Measurements from ENCODE around the gene SBK1.
A peak's percentile ranks its signal among the peaks of the same experiment; 100 is the strongest.
"Not testable (repeated sequence)": the region's sequence is repeated elsewhere in the genome, so short reads cannot be mapped to it uniquely, and the experiment has no call there.

SBK1 gene

DNA sequence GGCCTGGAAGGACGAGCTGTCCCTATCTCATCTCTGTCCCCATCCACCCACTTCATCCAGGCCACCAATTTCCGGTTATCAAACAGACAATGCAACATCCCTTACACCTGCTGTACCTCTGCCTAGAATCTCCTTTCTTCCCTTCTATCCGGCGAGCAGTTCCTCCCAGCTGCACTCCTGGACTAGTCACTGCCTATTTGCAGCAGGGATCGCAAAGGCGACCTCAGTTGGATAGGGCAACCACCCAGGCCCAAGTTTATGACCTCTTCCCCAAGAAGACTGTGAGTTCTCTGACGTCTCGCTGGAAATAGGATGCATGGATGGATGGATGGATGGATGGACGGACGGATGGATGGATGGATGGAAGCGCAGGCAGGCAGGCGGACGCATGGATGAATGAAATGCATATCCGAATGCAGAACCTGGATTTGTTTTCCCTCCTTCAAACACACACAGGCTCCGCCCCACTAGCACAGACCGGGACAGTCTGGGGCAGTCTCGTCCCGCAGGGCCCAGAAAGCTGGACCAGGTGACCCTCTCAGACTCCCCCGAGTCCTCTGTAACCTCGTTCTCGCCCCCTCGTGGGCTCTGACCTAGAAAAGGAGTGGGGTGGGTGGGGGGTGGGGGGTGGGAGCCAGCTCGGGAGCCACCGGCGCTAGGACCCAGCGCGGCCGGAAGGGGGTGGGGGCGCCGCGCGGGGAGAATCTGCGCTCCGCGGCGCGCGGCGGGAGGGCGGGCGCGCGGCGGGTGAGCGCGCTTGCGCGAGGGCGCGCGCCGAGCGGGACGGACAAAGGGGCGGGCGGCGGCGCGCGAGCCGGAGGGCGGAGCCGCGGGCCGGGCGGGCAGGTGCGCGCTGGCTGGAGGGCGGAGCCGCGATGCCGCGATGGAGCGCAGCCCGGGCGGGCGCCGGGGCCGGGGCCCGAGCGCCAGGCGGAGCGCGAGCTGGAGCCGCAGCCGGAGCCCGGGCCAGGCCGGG lies at the start of gene SBK1:
Gene SBK1, plus strand, starts transcription at position 875 of the 976 bp plus-strand sequence. CDS start 24,867 bp downstream, outside the sequence.
- H3K9me3 Mint-ChIP-seq = no peaks in the 10 kb centered on the region
- ATAC-seq (replicated peaks) (peak; percentile 96 to 97), DNase-seq (peak; percentile 72)
- peak within 1 kb of the TSS; percentile 68 for H3K27ac Mint-ChIP-seq
- H3K27me3 Mint-ChIP-seq = peaks cover 22 to 24% of the 10 kb centered on the region in 2 donors
- H3K4me1 Mint-ChIP-seq = peaks cover 5 to 16% of the 10 kb centered on the region in 2 donors
- H3K36me3 Mint-ChIP-seq = no peaks in the 10 kb centered on the region
- peak within 1 kb of the TSS; percentile 79 to 85 for H3K4me3 Mint-ChIP-seq

DNA sequence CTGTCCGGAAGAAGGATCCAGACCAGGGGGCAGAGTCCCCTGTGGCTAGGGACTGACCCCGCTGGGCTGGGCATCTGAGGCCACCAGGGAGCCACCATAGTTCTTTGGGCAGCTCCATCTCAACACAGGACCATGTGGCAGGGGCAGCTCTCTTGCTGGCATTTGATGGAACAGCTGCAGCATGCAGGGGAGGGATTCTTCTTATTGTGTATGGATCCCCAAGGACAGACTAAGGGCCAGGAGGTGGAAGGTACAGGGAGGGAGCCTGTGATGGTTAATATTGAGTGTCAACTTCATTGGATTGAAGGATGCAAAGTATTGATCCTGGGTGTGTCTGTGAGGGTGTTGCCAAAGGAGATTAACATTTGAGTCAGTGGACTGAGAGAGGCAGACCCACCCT lies 42.8 kb upstream of the SBK1 start:
- not testable (repeated sequence) for H3K27ac Mint-ChIP-seq

DNA sequence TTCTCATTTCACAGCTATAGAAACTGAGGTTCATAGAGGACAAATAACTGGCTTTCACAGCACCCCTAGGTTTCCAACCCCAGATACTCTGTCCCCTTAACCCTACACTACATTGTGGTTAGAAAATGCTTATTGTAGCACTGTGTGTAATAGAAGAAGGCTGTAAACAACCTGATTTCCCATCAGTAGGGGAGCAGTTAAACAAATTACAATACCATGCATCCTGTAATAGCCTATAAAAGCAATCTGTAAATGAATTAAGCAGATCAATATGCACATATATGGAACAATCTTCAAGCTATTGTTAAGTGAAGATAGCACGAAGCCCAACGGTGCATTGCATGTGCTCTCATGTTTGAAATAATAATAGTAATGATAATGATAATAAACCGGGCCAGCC lies 41.3 kb upstream of the SBK1 start:
- Mint-ChIP-seq H3K27me3 (peaks cover 7 to 8% of the 10 kb centered on the region in 2 donors), H3K36me3 (no peaks in the 10 kb centered on the region), H3K4me1 (no peaks in the 10 kb centered on the region), H3K9me3 (peaks cover 3 to 11% of the 10 kb centered on the region in 2 donors), H3K4me3 (no peak overlapping the region), H3K27ac (no peak overlapping the region)
- DNase-seq (no peak), ATAC-seq (replicated peaks) (no peak)

More for the DNA sequence above, 42.8 kb upstream of the SBK1 start:
- peaks cover 3 to 11% of the 10 kb centered on the region in 2 donors for H3K9me3 Mint-ChIP-seq
- ATAC-seq (replicated peaks); H3K4me3 Mint-ChIP-seq; H3K36me3 Mint-ChIP-seq; DNase-seq; H3K4me1 Mint-ChIP-seq; H3K27me3 Mint-ChIP-seq: not testable (repeated sequence)

DNA sequence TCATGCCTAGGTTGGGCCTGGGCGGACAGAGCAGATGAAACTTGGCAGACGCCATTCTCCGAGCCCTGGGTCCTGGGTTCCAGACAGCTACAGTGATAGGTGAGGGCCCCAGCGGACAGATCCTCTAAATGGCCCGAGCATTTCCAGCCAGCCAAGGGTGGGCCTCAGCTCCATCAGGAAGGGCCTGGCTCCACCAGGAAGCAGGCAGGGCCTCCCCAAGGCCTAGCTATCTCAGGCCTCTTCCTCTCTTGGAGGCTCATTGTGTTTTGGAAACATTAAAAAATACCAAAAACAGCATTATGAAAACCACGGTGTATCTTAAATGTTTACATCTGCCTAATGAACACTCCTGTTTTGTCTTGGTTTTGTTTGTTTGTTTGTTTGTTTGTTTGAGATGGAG lies 38.2 kb upstream of the SBK1 start:
- Mint-ChIP-seq H3K36me3 (no peaks in the 10 kb centered on the region), H3K27ac (no peak overlapping the region), H3K4me3 (no peak overlapping the region)

DNA sequence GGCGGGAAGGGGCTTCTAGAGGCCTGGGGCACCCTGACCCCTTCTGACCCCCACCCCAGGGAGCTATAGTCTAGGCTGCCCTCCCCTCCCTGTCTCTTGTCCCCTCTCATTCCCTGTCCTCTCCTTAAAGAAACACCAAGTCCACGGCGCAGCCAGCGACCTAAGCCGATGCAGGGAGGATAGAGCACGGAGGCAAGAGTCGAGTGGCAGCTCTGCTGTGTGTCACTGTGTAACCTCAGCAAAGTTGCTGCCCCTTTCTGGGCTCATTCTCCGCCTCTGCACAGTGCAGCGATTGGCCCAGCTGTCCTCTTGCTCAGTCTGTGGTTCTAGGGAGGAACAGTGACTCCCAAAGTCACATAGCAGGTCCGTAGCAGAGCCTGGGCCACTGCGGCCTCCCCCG lies 36.5 kb upstream of the SBK1 start:
- ATAC-seq (replicated peaks) = no peak
- Mint-ChIP-seq H3K27ac (no peak overlapping the region), H3K36me3 (no peaks in the 10 kb centered on the region), H3K4me3 (no peak overlapping the region), H3K27me3 (peaks cover 23 to 34% of the 10 kb centered on the region in 2 donors), H3K9me3 (peaks cover 3 to 11% of the 10 kb centered on the region in 2 donors), H3K4me1 (no peaks in the 10 kb centered on the region)
- no peak for DNase-seq

More for the DNA sequence above, 38.2 kb upstream of the SBK1 start:
- ATAC-seq (replicated peaks) (no peak), DNase-seq (no peak)
- peaks cover 16 to 22% of the 10 kb centered on the region in 2 donors for H3K27me3 Mint-ChIP-seq
- peaks cover 3 to 11% of the 10 kb centered on the region in 2 donors for H3K9me3 Mint-ChIP-seq
- no peaks in the 10 kb centered on the region for H3K4me1 Mint-ChIP-seq

DNA sequence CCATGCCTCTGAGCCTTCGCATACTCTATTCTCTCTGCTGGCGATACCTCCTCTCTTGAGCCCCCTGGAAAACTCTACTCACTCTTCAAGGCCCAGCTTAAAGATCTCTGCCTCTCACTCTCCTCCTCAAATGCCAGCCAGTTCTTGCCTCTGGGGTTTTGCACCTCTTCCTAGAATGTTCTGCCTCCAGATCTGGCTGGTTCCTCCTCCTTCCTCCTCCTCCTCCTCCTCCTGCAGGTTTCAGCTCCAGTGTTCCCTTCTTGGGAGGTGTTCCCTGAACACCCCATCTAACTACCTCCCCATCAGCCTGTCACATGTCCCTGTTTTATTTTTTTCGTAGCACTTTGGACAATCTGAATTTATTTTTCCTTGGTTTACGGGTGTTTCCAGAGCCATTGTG lies 35.1 kb upstream of the SBK1 start:
- no peak overlapping the region for H3K4me3 Mint-ChIP-seq
- ATAC-seq (replicated peaks) (no peak), DNase-seq (no peak)
- no peak overlapping the region for H3K27ac Mint-ChIP-seq
- H3K27me3 Mint-ChIP-seq = peaks cover 19 to 34% of the 10 kb centered on the region in 2 donors
- H3K4me1 Mint-ChIP-seq = no peaks in the 10 kb centered on the region
- peaks cover 3 to 8% of the 10 kb centered on the region in 2 donors for H3K9me3 Mint-ChIP-seq
- H3K36me3 Mint-ChIP-seq = no peaks in the 10 kb centered on the region

DNA sequence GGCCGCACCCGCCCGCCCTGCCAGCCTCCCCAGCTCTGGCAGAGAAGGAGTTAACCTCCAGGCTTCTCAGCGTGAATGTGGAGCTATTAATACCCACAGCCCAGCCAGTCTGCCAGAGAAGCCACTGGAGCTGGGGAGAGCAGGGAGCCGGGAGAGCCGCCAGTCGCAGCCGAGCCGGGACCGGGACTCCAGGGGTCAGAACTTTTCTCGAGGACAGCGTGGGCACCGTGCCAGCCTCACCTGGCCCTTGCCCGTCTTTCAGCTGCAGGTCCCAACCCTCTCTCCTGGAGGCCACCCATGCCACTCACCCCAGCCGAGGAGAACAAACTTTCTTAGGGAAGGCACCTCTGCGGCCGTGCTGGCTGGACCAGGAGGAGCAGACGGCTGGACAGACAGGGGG lies 33.8 kb upstream of the SBK1 start:
- no peaks in the 10 kb centered on the region for H3K4me1 Mint-ChIP-seq
- H3K4me3 Mint-ChIP-seq = no peak overlapping the region
- no peak overlapping the region for H3K27ac Mint-ChIP-seq
- H3K36me3 Mint-ChIP-seq = no peaks in the 10 kb centered on the region
- DNase-seq (no peak), ATAC-seq (replicated peaks) (no peak)
- H3K27me3 Mint-ChIP-seq = peaks cover 23 to 34% of the 10 kb centered on the region in 2 donors
- H3K9me3 Mint-ChIP-seq = no peaks in the 10 kb centered on the region

DNA sequence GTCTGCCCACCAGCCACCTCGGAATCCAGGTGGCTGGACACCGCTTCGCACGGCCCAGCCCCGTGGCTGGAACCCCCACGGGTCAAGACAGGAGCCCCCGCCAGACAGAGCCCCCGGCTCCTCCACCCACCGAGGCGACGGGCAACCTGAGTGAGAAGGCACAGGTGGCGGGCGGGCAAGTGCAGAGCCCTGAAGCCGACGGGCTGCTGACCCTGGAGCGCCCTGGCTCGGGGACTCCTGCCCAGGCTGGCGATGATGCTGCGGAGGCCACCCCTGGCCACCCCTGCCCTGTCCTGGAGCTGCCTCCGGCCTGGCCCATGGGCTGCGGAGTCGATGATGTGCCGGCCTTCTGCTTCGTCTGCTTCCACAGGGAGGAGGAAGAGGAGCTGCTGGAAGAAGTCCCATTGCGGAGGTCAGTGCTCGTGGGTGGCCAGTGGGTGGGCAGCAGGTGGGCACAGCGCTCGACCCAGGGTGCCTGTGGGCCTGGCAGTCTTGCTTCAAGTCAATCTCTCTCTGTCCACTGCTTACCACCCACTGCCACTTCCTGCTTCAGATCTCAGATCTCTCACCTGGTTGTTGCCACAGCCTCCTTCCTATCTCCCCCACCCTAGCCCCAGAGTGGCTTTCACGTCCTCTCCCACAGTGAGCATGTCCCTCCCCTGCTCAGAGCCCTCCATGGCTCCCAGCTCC lies 33.1 kb upstream of the SBK1 start:
- no peak overlapping the region for H3K27ac Mint-ChIP-seq
- no peak overlapping the region for H3K4me3 Mint-ChIP-seq

DNA sequence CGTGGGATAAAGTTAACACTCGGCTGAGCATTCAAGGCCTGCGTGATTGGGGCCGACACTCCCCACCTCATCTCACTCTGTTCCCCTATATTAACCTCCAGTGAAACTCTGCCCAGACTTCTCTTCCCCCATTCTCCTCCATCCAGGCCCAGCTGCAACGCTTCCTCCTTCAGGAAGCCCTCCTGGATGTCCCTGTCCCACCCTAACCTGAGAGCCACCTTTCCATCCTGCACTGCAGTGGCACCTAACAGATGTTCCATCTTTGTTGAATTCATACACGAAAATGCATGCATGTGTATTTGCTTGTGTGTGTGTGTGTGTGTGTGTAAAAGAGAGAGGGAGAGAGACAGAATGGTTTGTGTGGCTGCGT lies 32.6 kb upstream of the SBK1 start:
- H3K27me3 Mint-ChIP-seq = peaks cover 33 to 45% of the 10 kb centered on the region in 2 donors
- no peak overlapping the region for H3K4me3 Mint-ChIP-seq
- DNase-seq = no peak
- H3K36me3 Mint-ChIP-seq = no peaks in the 10 kb centered on the region
- no peak for ATAC-seq (replicated peaks)
- H3K27ac Mint-ChIP-seq = no peak overlapping the region
- no peaks in the 10 kb centered on the region for H3K9me3 Mint-ChIP-seq
- H3K4me1 Mint-ChIP-seq = peaks cover 0 to 2% of the 10 kb centered on the region in 2 donors

More for the DNA sequence above, 33.1 kb upstream of the SBK1 start:
- Mint-ChIP-seq H3K36me3 (no peaks in the 10 kb centered on the region), H3K4me1 (no peaks in the 10 kb centered on the region), H3K9me3 (no peaks in the 10 kb centered on the region), H3K27me3 (peaks cover 28 to 39% of the 10 kb centered on the region in 2 donors)
- ATAC-seq (replicated peaks) (no peak), DNase-seq (no peak)

DNA sequence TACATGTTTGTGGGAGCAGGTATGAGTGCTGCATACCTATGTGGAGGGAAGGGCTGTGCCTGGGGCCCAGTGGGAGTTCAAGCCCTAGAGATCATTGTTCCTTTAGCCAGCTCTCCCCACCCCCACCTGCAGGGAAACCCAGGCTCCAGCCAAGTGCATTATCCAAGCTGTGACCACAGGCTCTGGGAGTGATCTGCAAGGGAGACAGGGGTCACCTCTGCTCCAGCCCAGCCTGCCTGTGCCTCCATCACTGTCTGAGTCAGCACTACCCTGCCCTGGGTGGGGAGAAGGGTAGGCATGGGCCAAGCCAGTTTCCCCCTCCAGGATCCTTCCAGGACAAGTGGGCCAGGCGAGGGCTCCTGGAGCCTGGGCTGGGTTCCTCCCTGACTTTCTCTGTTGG lies 32.1 kb upstream of the SBK1 start:
- H3K27ac Mint-ChIP-seq = no peak overlapping the region
- H3K27me3 Mint-ChIP-seq = peaks cover 36 to 46% of the 10 kb centered on the region in 2 donors
- H3K4me3 Mint-ChIP-seq = no peak overlapping the region
- H3K36me3 Mint-ChIP-seq = no peaks in the 10 kb centered on the region
- H3K9me3 Mint-ChIP-seq = no peaks in the 10 kb centered on the region
- ATAC-seq (replicated peaks) (no peak), DNase-seq (no peak)
- H3K4me1 Mint-ChIP-seq = peaks cover 0 to 2% of the 10 kb centered on the region in 2 donors

DNA sequence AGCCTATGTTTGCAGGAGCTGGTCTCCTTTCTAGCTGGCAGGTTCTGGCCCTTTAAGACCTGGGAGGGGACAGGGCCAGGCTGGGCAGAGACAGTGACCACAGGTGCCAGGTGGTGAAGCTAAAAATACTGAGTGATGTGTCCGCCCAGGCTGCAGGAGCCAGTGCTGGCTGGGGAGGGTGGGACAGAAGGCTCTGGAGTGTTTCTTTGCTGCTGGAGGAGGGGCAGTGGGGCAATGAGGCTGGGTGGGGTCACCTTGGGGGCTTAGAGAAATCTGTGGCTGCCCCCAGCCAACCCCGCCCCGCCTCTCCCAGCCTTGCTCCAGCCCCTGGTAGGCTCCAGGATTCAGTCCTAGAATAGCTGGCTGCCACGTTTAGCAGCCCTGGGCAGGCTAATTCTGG lies 30.4 kb upstream of the SBK1 start:
- ATAC-seq (replicated peaks) = no peak
- Mint-ChIP-seq H3K4me1 (peaks cover 0 to 2% of the 10 kb centered on the region in 2 donors), H3K27ac (no peak overlapping the region), H3K36me3 (no peaks in the 10 kb centered on the region), H3K9me3 (no peaks in the 10 kb centered on the region), H3K4me3 (no peak overlapping the region), H3K27me3 (peaks cover 36 to 44% of the 10 kb centered on the region in 2 donors)
- DNase-seq = no peak

DNA sequence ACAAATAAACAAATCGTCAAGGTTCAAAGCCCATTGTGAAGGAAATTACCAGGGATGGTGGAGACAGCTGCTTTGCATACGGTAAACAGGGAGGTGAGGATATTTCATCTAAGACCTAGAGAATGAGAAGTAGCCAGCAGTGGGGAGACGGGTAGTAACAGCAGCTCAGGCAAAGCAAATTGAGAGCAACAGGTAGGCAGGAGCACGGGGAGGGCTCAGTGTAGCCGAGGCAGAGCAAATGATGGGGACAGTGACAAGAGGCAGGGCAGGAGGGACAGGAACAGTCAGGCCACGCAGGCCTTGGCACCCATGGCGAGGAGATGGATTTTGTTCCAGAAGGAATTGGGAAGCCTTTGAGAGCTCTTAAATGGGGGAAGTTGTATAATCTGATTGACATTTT lies 29.0 kb upstream of the SBK1 start:
- H3K27me3 Mint-ChIP-seq = peaks cover 26 to 32% of the 10 kb centered on the region in 2 donors
- H3K27ac Mint-ChIP-seq = no peak overlapping the region

DNA sequence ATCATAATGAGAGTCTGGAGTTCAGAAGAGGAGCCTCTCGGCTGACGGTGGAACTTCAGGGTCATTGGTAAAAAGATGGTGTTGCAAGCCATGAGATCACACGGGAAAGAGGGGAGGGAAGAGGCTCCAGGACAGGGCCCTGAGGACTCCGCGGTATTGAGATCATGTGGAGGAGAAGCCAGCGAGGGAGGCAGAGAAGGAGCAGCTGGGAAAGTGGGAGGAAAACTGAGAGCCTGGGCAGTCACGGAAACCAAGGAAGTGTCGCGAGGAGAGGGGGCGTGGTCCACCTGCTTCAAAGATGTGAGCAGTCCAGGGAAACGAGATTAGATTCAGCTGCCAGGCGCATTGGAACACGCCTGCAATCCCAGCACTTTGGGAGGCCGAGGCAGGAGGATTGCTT lies 27.7 kb upstream of the SBK1 start:
- no peak for ATAC-seq (replicated peaks)
- DNase-seq = no peak
- no peak overlapping the region for H3K4me3 Mint-ChIP-seq

More for the DNA sequence above, 29.0 kb upstream of the SBK1 start:
- ATAC-seq (replicated peaks) = no peak
- Mint-ChIP-seq H3K4me3 (no peak overlapping the region), H3K4me1 (peaks cover 0 to 2% of the 10 kb centered on the region in 2 donors), H3K36me3 (no peaks in the 10 kb centered on the region), H3K9me3 (no peaks in the 10 kb centered on the region)
- no peak for DNase-seq

DNA sequence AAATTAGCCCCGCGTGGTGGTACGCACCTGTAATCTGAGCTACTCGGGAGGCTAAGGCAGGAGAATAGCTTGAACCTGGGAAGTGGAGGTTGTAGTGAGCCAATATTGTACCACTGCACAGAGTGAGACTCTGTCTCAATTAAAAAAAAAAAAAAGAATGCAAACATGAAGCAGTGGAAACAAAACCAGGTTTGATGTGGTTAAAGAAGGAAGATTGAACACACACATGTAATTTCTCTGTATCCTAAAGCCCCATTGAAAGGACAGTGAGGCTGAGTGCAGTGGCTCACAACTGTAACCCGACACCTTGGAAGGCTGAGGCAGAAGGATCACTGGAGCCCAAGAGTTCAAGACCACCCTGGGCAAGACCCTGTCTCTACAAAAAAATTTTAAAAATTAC lies 26.5 kb upstream of the SBK1 start:
- H3K4me1 Mint-ChIP-seq = peaks cover 0 to 3% of the 10 kb centered on the region in 2 donors
- no peak for DNase-seq

More for the DNA sequence above, 27.7 kb upstream of the SBK1 start:
- H3K4me1 Mint-ChIP-seq = peaks cover 0 to 3% of the 10 kb centered on the region in 2 donors
- H3K9me3 Mint-ChIP-seq = no peaks in the 10 kb centered on the region
- H3K36me3 Mint-ChIP-seq = no peaks in the 10 kb centered on the region
- no peak overlapping the region for H3K27ac Mint-ChIP-seq
- peaks cover 23 to 29% of the 10 kb centered on the region in 2 donors for H3K27me3 Mint-ChIP-seq

More for the DNA sequence above, 26.5 kb upstream of the SBK1 start:
- Mint-ChIP-seq H3K36me3 (no peaks in the 10 kb centered on the region), H3K27me3 (peaks cover 19 to 21% of the 10 kb centered on the region in 2 donors), H3K4me3 (no peak overlapping the region), H3K27ac (no peak overlapping the region), H3K9me3 (no peaks in the 10 kb centered on the region)
- no peak for ATAC-seq (replicated peaks)

Data from stimulated activated naive B cell treated with anti-CD40 and anti-IgM and Interleukin-4, amounts not matched to agents 10 μg/mL and 1 μg/mL and 100 μg/mL, for 72 hours (primary cell).